Measurements from ENCODE around the gene UNC5C. TPM values are rescaled to one million over a fixed set of nuclear protein-coding genes. Genes with fewer than 3 reads are reported as not detected.

UNC5C gene
- total and polyA plus RNA-seq, 2 of the 4 experiments (the other 2 are of a cell fraction): under 0.01 TPM

DNA sequence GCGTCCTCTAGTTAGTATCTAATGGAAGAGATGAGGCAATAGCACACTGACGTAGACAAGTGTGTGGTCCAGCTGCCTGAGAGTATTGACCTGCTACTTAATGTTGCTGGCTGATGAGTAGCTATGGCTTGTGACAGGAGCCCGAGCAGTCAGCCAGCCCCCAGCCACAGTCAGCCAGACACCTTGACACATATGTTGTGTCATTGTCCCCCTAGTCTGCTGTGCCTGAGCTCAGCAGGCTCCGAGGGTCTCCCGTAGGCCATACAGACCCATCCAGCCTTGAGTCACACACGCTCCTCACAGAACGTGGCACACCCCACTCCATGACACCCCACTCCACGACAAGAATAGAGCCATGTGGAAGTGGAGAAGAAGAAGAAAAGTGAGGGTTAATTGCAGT is 362.1 kb downstream of the UNC5C start:
- Histone ChIP-seq H3K14ac (replicated peaks; ENCODE audit: low read depth, low read length) (no peak overlapping the region), H3K9me1 (ENCODE audit: insufficient read depth, low read length) (no peaks in the 10 kb centered on the region; the same call in 1 of the 2 replicates), H2BK5ac (ENCODE audit: low read depth, low read length, poor library complexity, severe bottlenecking) (no peak overlapping the region), H4K8ac (ENCODE audit: low read depth in 2 of 2, low read length in 2 of 2) (no peak overlapping the region), H3K18ac (ENCODE audit: low read depth, low read length) (no peak overlapping the region), H4K20me1 (ENCODE audit: insufficient read depth, low read length) (no peaks in the 10 kb centered on the region), H3K27ac (ENCODE audit: insufficient read depth, low read length) (no peak overlapping the region), H2AFZ (replicated peaks; ENCODE audit: low read length, poor library complexity) (no peak overlapping the region), H4K91ac (ENCODE audit: insufficient read depth, low read depth, low read length) (no peak overlapping the region), H2BK20ac (ENCODE audit: low read depth, low read length) (no peak overlapping the region), H3K4me3 (ENCODE audit: insufficient read depth, low read depth, low read length) (no peak overlapping the region), H2BK120ac (ENCODE audit: low read depth, low read length) (no peak overlapping the region), H3K9me3 (ENCODE audit: control insufficient read depth, insufficient read depth, low read length) (no peaks in the 10 kb centered on the region), H3K4ac (ENCODE audit: low read depth, low read length) (no peak overlapping the region), H2BK15ac (ENCODE audit: low read depth, low read length) (no peak overlapping the region), H4K5ac (ENCODE audit: low read depth, low read length) (no peak overlapping the region), H3K4me2 (ENCODE audit: low read depth, low read length) (no peak overlapping the region), H3K4me1 (ENCODE audit: control insufficient read depth, insufficient read depth, low read length) (no peaks in the 10 kb centered on the region), H3K36me3 (ENCODE audit: control insufficient read depth, insufficient read depth, low read length) (no peaks in the 10 kb centered on the region), H3K27me3 (ENCODE audit: control insufficient read depth, insufficient read depth, low read length) (no peaks in the 10 kb centered on the region), H3K79me1 (ENCODE audit: low read depth in 1 of 2, low read length in 2 of 2) (no peaks in the 10 kb centered on the region), H2AK5ac (ENCODE audit: low read depth, low read length) (no peak overlapping the region), H3K23ac (ENCODE audit: low read depth, low read length) (no peak overlapping the region), H3K56ac (ENCODE audit: extremely low read depth, insufficient read depth, low read length) (no peak overlapping the region), H3K9ac (ENCODE audit: low read depth, low read length) (no peak overlapping the region), H2AK9ac (replicated peaks; ENCODE audit: low read depth, low read length, poor library complexity) (no peak overlapping the region)
- TF ChIP-seq SMC3 (IDR thresholded peaks at IDR 0.05; ENCODE audit: low read depth, low read length) (no peak), NFE2L2 (IDR thresholded peaks at IDR 0.05; ENCODE audit: low read depth, low read length) (no peak), CHD1 (IDR thresholded peaks at IDR 0.05; ENCODE audit: low read depth, low read length) (no peak), POLR2A (IDR thresholded peaks at IDR 0.05; ENCODE audit: low read depth, low read length) (no peak), MXI1 (IDR thresholded peaks at IDR 0.05; ENCODE audit: borderline replicate concordance, low read depth, low read length) (no peak), MAZ (IDR thresholded peaks at IDR 0.05; ENCODE audit: borderline replicate concordance, low read depth, low read length) (no peak), FOS (IDR thresholded peaks at IDR 0.05; ENCODE audit: low read depth, low read length) (no peak), BHLHE40 (IDR thresholded peaks at IDR 0.05; ENCODE audit: low read depth, low read length) (no peak), CEBPB (IDR thresholded peaks at IDR 0.05; ENCODE audit: low read depth, low read length) (no peak)
- TF ChIP-seq, protein P1, sequence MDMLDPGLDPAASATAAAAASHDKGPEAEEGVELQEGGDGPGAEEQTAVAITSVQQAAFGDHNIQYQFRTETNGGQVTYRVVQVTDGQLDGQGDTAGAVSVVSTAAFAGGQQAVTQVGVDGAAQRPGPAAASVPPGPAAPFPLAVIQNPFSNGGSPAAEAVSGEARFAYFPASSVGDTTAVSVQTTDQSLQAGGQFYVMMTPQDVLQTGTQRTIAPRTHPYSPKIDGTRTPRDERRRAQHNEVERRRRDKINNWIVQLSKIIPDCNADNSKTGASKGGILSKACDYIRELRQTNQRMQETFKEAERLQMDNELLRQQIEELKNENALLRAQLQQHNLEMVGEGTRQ (IDR thresholded peaks at IDR 0.05; ENCODE audit: low read depth, low read length): no peak
- ATAC-seq (ENCODE audit: low read depth) (no peak), DNase-seq (no peak)
- WGBS, 2 experiments (ENCODE audit: extremely low coverage in 2 of 2, insufficient read length in 1 of 2): no CpG with 5 or more reads among the region's 8 CpGs
- CTCF ChIA-PET: no interaction called here
- POLR2A ChIA-PET (ENCODE audit: unreplicated experiment): no interaction called here
- dilution Hi-C loops (cut with HindIII; ENCODE audit: low sequenced_read_pairs, unreplicated experiment) (no loop called here), in situ Hi-C loops (cut with MboI; ENCODE audit: low sequenced_read_pairs) (no loop called here), intact Hi-C loops (cut with micrococcal nuclease) (no loop called here)
- no TSS peak for BruUV-seq (replicated peaks)
